Endothelial cell (in vitro differentiated cells): ENCODE measurements around the gene SORBS1. TPM values are rescaled to one million over a fixed set of nuclear protein-coding genes. Genes with fewer than 3 reads are reported as not detected.

Experiments
- DNase-seq: peaks from one replicate; pipeline ENCODE4 v3.0.0; 2021; ENCODE audit warnings: low spot score
- H3K27ac Mint-ChIP-seq: one replicate; pipeline ENCODE4 v1.8.0; 2021; ENCODE audit warnings: mixed read lengths, inconsistent platforms; ENCODE audit not compliant: unreplicated experiment
- H3K27me3 Mint-ChIP-seq: one replicate; pipeline ENCODE4 v1.8.0; 2021; ENCODE audit warnings: mild to moderate bottlenecking, moderate library complexity, mixed read lengths, inconsistent platforms; ENCODE audit not compliant: unreplicated experiment
- H3K36me3 Mint-ChIP-seq: one replicate; pipeline ENCODE4 v1.8.0; 2021; ENCODE audit warnings: mild to moderate bottlenecking, low read depth, mixed read lengths, inconsistent platforms; ENCODE audit not compliant: unreplicated experiment
- H3K4me1 Mint-ChIP-seq: one replicate; pipeline ENCODE4 v1.8.0; 2021; ENCODE audit warnings: mild to moderate bottlenecking, mixed read lengths, inconsistent platforms; ENCODE audit not compliant: unreplicated experiment
- H3K4me3 Mint-ChIP-seq: one replicate; pipeline ENCODE4 v1.8.0; 2021; ENCODE audit warnings: mild to moderate bottlenecking, mixed read lengths, inconsistent platforms; ENCODE audit not compliant: unreplicated experiment
- H3K9me3 Mint-ChIP-seq: one replicate; pipeline ENCODE4 v1.8.0; 2021; ENCODE audit warnings: mixed read lengths, inconsistent platforms; ENCODE audit not compliant: unreplicated experiment
- total RNA-seq: library from RNA; stranded (reverse); fragmentation: NEBNext Ultra II Directional; extraction: Animal tissue kit (Norgen Biotek cat#: 25700); gene quantifications from one replicate; pipeline ENCODE4 v1.2.1, GENCODE V29; 2021; ENCODE audit not compliant: unreplicated experiment
- TF ChIP-seq, protein P1 (sequence below): fragments of 200-600 bp; sonication (generic); IDR thresholded peaks from one replicate; pipeline ENCODE4 v1.5.0; 2021; ENCODE audit warnings: antibody characterized with exemption; ENCODE audit not compliant: unreplicated experiment

The SORBS1 gene
- total RNA-seq, 1 donor from 2014 or later: 103 TPM

DNA sequence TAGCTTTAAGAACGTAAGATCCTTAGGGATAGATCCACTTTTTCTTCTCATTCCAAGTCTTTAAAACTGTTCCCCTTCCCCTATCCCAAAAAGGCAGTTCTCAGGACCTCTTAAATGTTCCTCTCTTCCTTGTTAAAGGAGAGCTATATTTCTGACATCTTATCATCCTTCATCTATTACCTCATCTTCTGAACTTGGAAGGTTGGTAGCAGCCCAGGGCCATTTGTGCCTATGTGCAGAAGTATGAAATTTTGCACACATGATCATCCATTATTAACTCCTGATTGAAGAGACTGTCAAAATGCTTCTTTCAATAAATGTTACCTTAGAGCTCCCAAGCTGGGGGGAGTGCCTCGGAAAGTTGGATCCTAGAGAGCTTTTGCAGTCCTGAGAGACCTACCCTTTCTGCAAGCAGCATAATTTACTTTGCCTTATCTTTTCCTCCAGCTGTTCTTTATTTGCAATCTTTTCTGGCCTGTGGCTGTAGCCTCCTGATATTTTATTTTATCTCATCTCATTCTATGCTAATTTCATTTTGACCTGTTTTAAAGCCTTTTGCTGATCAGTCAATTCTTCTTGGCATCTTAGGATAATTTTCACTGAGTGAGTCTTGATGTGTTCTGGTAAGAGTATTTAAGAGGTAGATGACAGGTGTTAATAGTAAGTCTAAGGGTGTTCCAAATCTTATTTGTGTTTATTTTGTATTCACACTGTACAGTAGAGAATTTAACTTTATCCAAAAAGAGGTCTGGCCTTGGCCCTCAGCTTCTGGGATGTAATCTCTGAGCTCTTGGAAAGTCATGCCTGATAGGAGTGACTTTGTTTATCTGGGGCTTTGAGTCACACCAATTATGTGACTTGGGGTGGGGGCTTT is 135.3 kb downstream of the SORBS1 start:
- peaks cover 19% of the 10 kb centered on the region for H3K4me1 Mint-ChIP-seq
- no peaks in the 10 kb centered on the region for H3K9me3 Mint-ChIP-seq
- DNase-seq: no peak
- peaks cover 50% of the 10 kb centered on the region for H3K36me3 Mint-ChIP-seq
- TF ChIP-seq, protein P1, sequence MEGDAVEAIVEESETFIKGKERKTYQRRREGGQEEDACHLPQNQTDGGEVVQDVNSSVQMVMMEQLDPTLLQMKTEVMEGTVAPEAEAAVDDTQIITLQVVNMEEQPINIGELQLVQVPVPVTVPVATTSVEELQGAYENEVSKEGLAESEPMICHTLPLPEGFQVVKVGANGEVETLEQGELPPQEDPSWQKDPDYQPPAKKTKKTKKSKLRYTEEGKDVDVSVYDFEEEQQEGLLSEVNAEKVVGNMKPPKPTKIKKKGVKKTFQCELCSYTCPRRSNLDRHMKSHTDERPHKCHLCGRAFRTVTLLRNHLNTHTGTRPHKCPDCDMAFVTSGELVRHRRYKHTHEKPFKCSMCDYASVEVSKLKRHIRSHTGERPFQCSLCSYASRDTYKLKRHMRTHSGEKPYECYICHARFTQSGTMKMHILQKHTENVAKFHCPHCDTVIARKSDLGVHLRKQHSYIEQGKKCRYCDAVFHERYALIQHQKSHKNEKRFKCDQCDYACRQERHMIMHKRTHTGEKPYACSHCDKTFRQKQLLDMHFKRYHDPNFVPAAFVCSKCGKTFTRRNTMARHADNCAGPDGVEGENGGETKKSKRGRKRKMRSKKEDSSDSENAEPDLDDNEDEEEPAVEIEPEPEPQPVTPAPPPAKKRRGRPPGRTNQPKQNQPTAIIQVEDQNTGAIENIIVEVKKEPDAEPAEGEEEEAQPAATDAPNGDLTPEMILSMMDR: no peak
- H3K27ac Mint-ChIP-seq: peak overlapping the region; percentile 58
- H3K4me3 Mint-ChIP-seq: no peak overlapping the region
- H3K27me3 Mint-ChIP-seq: peaks cover 7% of the 10 kb centered on the region

DNA sequence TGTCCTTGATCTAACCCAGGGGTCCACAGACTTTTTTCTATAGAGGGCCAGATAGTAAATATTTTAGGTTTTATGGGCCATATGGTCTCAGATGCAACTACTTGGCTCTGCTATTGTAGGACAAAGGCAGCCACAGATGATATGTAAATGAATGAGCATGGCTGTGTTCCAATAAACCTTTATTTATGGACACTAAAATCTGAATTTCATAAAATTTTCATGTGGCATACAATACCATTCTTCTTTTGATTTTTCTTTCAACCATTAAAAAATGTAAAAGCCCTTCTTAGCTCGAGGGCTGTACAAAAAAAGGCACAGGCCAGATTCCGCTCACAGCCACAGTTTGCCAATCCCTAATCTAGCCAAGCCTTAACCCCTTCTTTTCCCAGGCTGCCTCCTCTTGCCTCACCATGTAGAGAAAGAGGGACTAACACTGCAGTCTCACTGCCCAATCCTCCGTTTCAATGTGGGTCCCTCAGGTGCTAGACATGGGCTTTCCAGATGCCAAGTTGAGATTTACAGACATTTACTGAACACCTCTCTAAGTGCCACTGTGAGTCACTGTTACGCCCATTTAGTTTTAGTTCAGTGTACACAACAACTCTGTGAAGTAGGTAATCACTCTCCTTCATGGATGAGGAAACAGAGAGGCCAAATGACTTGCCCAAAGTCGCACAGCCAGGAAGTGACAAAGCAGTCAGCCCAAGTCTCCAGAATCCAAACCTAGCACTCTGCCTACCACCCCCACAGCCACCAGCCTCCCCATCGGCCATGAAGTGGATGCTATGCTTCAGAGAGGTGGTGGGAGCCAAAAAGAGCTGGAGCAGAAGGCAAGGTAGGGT is 137.8 kb downstream of the SORBS1 start:
- no peaks in the 10 kb centered on the region for H3K9me3 Mint-ChIP-seq
- no peak overlapping the region for H3K27ac Mint-ChIP-seq
- H3K4me1 Mint-ChIP-seq: peaks cover 12% of the 10 kb centered on the region
- DNase-seq: no peak
- H3K36me3 Mint-ChIP-seq: peaks cover 49% of the 10 kb centered on the region
- H3K4me3 Mint-ChIP-seq: no peak overlapping the region
- TF ChIP-seq, protein P1: no peak
- peaks cover 4% of the 10 kb centered on the region for H3K27me3 Mint-ChIP-seq

DNA sequence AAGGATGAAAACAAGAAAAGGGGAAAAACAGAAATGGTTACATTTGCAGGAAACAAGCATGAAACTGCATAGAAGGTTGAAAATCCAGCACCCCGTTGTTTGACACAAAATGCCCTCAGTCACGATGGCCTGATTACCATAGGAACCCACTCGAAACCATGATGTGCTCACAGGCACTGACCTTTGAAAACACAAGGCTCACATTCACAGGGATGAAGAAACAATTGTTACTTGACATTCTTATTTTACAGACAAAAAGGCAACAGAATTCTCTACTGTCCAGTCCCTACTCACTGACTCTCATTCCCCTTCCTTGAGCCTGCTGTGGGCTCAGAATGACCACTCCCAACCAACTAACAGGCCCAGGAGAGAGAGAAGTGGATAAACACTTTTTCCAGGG is 138.9 kb downstream of the SORBS1 start:
- H3K36me3 Mint-ChIP-seq: peaks cover 41% of the 10 kb centered on the region
- no peaks in the 10 kb centered on the region for H3K9me3 Mint-ChIP-seq
- H3K4me3 Mint-ChIP-seq: no peak overlapping the region

DNA sequence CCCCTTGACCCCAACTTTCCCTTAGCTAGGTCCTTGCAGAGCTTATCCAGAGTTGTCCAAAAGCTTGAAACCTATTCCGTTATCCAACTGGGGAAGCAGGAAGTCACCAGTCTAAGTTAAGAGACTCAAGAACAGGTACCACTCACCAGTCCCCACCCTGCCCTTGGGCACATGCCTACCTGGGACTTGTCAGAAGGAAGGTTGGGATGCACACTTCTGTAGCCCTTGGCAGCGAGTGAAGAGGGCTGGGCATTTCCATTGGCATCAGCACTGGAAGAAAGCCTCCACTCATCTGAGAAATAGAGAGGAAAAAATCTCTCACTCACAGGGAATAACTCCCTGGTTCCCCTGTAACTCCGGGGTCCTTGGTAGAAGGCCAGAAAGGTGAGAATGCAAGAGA is 139.4 kb downstream of the SORBS1 start:
- H3K27ac Mint-ChIP-seq: no peak overlapping the region
- H3K27me3 Mint-ChIP-seq: peaks cover 4% of the 10 kb centered on the region
- DNase-seq: no peak
- TF ChIP-seq, protein P1: no peak
- H3K9me3 Mint-ChIP-seq: no peaks in the 10 kb centered on the region
- peaks cover 36% of the 10 kb centered on the region for H3K36me3 Mint-ChIP-seq
- no peak overlapping the region for H3K4me3 Mint-ChIP-seq
- H3K4me1 Mint-ChIP-seq: peaks cover 8% of the 10 kb centered on the region

More for the DNA sequence above, 138.9 kb downstream of the SORBS1 start:
- peaks cover 9% of the 10 kb centered on the region for H3K4me1 Mint-ChIP-seq
- H3K27ac Mint-ChIP-seq: no peak overlapping the region
- no peak for DNase-seq
- peaks cover 4% of the 10 kb centered on the region for H3K27me3 Mint-ChIP-seq
- TF ChIP-seq, protein P1: no peak
